Measurements from ENCODE around the gene SLC27A3. TPM values are rescaled to one million over a fixed set of nuclear protein-coding genes. Genes with fewer than 3 reads are reported as not detected.

SLC27A3 gene
- total RNA-seq, 1 donor from 2014 or later = 15.7 TPM

Other genes starting within 250 kb of the SLC27A3 start
- 581 and 1,075 TPM in 2 replicates for gene S100A6, start 239.4 kb upstream of the SLC27A3 start, total RNA-seq
- not detected in 2 replicates for gene S100A5, start 234.5 kb upstream of the SLC27A3 start, total RNA-seq
- gene S100A4, start 229.6 kb upstream of the SLC27A3 start, total RNA-seq = 7.1 and 17.2 TPM in 2 replicates
- gene S100A3, start 226.1 kb upstream of the SLC27A3 start, total RNA-seq = 6.8 and 6.9 TPM in 2 replicates
- 3.9 and 9.4 TPM in 2 replicates for gene S100A2, start 209.6 kb upstream of the SLC27A3 start, total RNA-seq
- gene S100A16, start 162.3 kb upstream of the SLC27A3 start, total RNA-seq = 582 and 906 TPM in 2 replicates
- not detected in 2 replicates for gene S100A14, start 159.1 kb upstream of the SLC27A3 start, total RNA-seq
- gene S100A13, start 147.9 kb upstream of the SLC27A3 start, total RNA-seq = 104 and 206 TPM in 2 replicates
- not detected in 2 replicates for gene S100A1, start 147.0 kb upstream of the SLC27A3 start, total RNA-seq
- 28.3 and 43.9 TPM in 2 replicates for gene CHTOP, start 141.3 kb upstream of the SLC27A3 start, total RNA-seq
- gene SNAPIN, start 116.7 kb upstream of the SLC27A3 start, total RNA-seq = 41.4 and 56.2 TPM in 2 replicates
- gene ILF2, start 104.4 kb upstream of the SLC27A3 start, total RNA-seq = 179 and 241 TPM in 2 replicates
- 4.2 and 13.0 TPM in 2 replicates for gene NPR1, start 96.7 kb upstream of the SLC27A3 start, total RNA-seq
- gene INTS3, start 47.4 kb upstream of the SLC27A3 start, total RNA-seq = 40.3 and 48.9 TPM in 2 replicates
- gene GATAD2B, start 147.6 kb downstream of the SLC27A3 start, total RNA-seq = 14.7 and 23.9 TPM in 2 replicates
- 32.7 and 43.7 TPM in 2 replicates for gene DENND4B, start 171.3 kb downstream of the SLC27A3 start, total RNA-seq
- gene CRTC2, start 183.2 kb downstream of the SLC27A3 start, total RNA-seq = 12.4 and 15.3 TPM in 2 replicates
- 84.0 and 109 TPM in 2 replicates for gene SLC39A1, start 188.1 kb downstream of the SLC27A3 start, total RNA-seq
- gene CREB3L4, start 192.5 kb downstream of the SLC27A3 start, total RNA-seq = 5.4 and 10.5 TPM in 2 replicates
- 156 and 177 TPM in 2 replicates for gene JTB, start 202.3 kb downstream of the SLC27A3 start, total RNA-seq
- gene RAB13, start 210.9 kb downstream of the SLC27A3 start, total RNA-seq = 72.6 and 77.4 TPM in 2 replicates
- 1,011 and 1,806 TPM in 2 replicates for gene RPS27, start 215.4 kb downstream of the SLC27A3 start, total RNA-seq

Data from glomerular endothelial cell (primary cell).